NB4 (cell line): ENCODE measurements around the gene POU2F2.

Experiments used
- CTCF ChIP-seq: IDR thresholded peaks from one replicate; pipeline ENCODE4 v1.5.1; 2012; ENCODE audit warnings: low read depth, low read length
- POLR2A ChIP-seq: IDR thresholded peaks from 2 replicates; pipeline ENCODE4 v1.6.1; 2011; ENCODE audit warnings: mild to moderate bottlenecking; ENCODE audit not compliant: insufficient read length; ENCODE audit errors: extremely low read depth

DNA sequence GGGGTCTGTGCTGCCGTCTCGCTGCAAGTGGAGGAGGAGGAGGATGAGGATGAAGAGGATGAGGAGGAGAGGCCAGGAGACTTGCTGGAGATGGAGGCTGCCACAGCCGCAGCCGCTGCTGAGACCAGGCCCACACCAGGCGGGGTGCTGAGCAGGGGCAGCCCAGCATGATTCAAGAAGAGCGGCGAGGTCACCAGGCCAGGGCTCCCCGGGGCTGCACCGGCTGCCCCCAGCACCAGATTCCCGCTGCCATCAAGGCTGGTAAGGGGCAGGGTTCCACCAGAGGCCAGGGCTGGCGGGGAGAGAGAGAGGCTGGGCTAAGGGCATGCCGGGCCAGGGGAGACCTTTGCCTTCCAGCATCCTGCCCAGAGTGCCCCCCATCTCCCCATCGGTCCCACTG lies 40.9 kb downstream of the POU2F2 start:
- no peak for TF ChIP-seq POLR2A
- no peak for TF ChIP-seq CTCF
